H1 (cell line): ENCODE data around the gene DDA1. TPM values are rescaled to one million over a fixed set of nuclear protein-coding genes. Genes with fewer than 3 reads are reported as not detected.

Experiments used
- KDM5A ChIP-seq: fragments of 200-600 bp; IDR thresholded peaks from 2 replicates; pipeline ENCODE4 v1.7.1; 2012; ENCODE audit warnings: mild to moderate bottlenecking, low read length, inconsistent platforms, mixed read lengths
- polyA plus RNA-seq, 7 experiments: library from polyadenylated mRNA; depleted of rRNA in 3 of 7; stranded (reverse) in 5 of 7; unstranded in 2 of 7; fragments of >200 nt in 5 of 7; fragments of 200-250 nt in 2 of 7; gene quantifications; 1 replicate in 5 of 7; 2 replicates in 1 of 7; 4 replicates in 1 of 7; pipeline versions ENCODE4 v1.2.1 to v1.2.3, GENCODE V29; 2011 to 2013; ENCODE audit warnings: missing spikeins in 2 of 7, mixed read lengths in 2 of 7
- total RNA-seq: library from RNA; stranded (reverse); fragmentation: NEBNext Ultra II Directional; extraction: Animal tissue kit (Norgen Biotek cat#: 25700); gene quantifications from 2 replicates; pipeline ENCODE4 v1.2.1, GENCODE V29; 2021

DDA1 gene
- total and polyA plus RNA-seq, 2 of the 8 experiments (the other 6 are each of a cell fraction or from before 2014, with no cell fraction given): 29.2 to 34.5 TPM

DNA sequence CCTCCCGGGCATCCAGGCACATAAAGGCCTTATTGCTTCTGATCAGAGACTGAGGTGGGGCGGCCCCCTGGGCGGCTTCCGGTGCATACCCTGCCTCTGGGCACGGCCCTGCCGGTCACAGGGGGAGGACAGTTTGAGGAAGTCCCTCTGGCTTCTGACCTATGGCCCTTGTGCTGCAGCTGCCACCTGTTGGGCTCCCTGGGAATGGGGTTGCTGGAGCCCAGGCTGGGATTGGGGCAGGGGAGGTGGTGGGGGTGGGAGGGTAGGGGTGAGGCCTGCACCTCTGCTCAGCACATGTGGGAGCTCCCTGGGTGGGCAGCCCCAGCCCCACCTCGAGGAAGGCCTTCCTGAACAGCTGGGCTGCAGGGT lies 14.6 kb downstream of the DDA1 start (continued):
- TF ChIP-seq KDM5A: no peak
